Posterior vena cava (tissue), 2 donors: ENCODE measurements around the gene SLC6A6. TPM values are rescaled to one million over a fixed set of nuclear protein-coding genes. Genes with fewer than 3 reads are reported as not detected.

Experiments used
- DNase-seq: peaks from one replicate; pipeline ENCODE4 v3.0.0-alpha.2; 2020; ENCODE audit warnings: low spot score
- intact Hi-C, 2 donors: fragments of 100-400 bp; cut with DNase I; formaldehyde crosslinking; loops; one replicate each; pipeline versions ENCODE4 v1.14.1 to v1.14.2; 2022 to 2023
- total RNA-seq, 2 donors: library from RNA; stranded (reverse); fragmentation: NEBNext Ultra II Directional; extraction: Animal tissue kit (Norgen Biotek cat#: 25700); gene quantifications; one replicate each; pipeline ENCODE4 v1.2.1, GENCODE V29; 2021
- donor health status: DM: yes; HTN: yes; CAD: no.
- donor health status: DM: yes; HTN: yes; CAD: no.

Gene SLC6A6
- total RNA-seq, 2 donors from 2014 or later = 13.3 to 23.6 TPM

DNA sequence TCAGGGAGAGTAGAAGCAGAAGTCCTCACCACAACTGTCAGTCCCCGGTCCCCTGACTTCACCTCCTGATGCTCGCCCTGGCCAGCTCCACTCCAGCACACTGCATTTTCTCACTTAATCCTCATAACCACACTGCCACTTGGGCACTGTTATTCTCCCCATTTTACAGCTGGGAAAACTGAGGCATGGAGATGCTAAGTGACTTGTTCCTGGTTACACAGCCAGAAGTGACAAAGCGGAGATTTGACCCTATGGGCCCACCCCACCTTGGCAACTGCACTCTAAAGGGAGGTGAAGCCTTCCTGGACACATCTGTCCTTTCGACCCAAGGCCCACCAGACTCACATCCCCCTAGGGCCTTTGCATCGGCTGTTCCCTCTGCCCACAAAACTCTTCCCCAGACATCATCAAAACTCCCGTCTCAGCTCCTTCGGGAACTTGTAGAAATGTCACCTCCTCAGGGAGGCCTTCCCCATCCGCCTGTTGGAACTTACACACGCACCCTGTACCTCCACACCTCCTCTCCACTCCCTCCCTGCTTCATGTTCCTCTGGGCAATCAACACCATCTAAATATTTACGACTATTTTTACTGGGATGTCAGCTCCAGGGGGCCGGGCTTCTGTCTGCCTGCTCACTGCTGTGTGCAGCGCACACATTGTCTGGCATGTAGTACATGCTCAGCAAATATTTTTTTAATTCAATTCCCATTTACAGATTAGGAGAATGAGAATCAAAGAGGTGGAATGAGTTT lies 134.6 kb downstream of the SLC6A6 start:
- intact Hi-C loops = no loop called here
- DNase-seq = no peak

DNA sequence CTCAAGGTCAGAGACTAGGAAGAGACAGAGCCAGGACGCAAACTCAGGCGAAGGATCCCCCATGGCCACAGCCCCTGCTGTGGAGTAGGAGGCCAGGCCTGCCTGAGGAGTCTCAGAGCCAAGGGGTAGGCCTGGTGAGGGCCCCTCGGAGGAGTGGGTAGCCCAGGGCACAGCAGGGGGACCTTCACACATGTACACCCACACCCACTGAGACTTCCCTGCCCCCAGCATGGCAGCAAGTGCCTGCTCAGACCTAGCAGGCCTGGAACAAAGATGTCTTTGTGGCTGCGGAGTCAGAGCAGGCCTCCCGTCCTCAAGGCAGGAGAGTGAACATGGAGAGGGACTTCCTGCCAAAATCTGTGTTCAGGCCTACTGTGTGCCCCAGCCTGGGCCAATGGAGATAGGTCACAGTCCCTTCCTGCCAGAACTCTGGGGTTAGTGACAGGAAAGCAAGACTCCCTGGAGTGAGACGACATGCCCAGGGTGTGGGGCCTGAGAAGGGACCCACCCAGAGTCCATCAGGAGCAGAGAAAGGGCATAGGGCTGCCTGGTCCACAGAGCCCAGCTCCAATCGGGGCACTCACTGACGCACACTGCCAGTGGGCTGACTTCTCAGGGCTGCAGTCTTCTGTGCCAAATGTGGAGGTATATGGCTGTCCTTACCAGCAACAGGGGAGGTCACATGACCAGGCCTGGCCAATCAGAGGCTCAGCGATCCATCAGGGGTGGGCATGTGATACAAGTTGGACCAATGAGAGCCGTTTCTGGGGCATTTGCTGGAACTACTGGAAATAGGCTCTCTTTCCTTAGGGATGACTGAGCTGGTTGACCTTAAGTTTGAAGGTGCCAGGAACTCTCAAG lies 135.4 kb downstream of the SLC6A6 start:
- peak; percentile 25 for DNase-seq
- intact Hi-C loops = no loop called here

- intact Hi-C loops = no loop called here
These were observed 136.2 kb downstream of the SLC6A6 start for GRCh38 chr3:14538451-14539088.

More at GRCh38 chr3:14538451-14539088, 136.2 kb downstream of the SLC6A6 start:
- peak; percentile 53 for DNase-seq

Other genes with a start within 250 kb of the SLC6A6 start
- 10 to 100 TPM; 19.8 to 24.0 TPM for gene XPC, start 224.0 kb upstream of the SLC6A6 start, total RNA-seq
- 10 to 100 TPM in 1 of 2 donors, 1 to 10 TPM in 1; 9.3 to 10.2 TPM for gene LSM3, start 223.8 kb upstream of the SLC6A6 start, total RNA-seq
- gene GRIP2, start 137.7 kb downstream of the SLC6A6 start, total RNA-seq = 1 to 10 TPM; 3.7 to 3.9 TPM
- 10 to 100 TPM; 15.6 to 19.0 TPM for gene CCDC174, start 249.2 kb downstream of the SLC6A6 start, total RNA-seq